GM08714 (cell line): ENCODE measurements around the gene WHRN.

Experiments used
- H3K4me3 ChIP-seq: fragments of 200-500 bp; sonication (Bioruptor generic); 2 replicates; pipeline ENCODE4 v1.5.1; 2014; ENCODE audit warnings: mild to moderate bottlenecking, low read length, inconsistent platforms
- ZNF274 ChIP-seq: IDR thresholded peaks from 2 replicates; pipeline ENCODE4 v1.6.1; 2012; ENCODE audit warnings: mild to moderate bottlenecking, low read depth, low read length

Gene WHRN

GRCh38 chr9:114423181-114423580 lies 82.1 kb downstream of the WHRN start:
- no peak overlapping the region for H3K4me3 ChIP-seq
- no peak for TF ChIP-seq ZNF274

DNA sequence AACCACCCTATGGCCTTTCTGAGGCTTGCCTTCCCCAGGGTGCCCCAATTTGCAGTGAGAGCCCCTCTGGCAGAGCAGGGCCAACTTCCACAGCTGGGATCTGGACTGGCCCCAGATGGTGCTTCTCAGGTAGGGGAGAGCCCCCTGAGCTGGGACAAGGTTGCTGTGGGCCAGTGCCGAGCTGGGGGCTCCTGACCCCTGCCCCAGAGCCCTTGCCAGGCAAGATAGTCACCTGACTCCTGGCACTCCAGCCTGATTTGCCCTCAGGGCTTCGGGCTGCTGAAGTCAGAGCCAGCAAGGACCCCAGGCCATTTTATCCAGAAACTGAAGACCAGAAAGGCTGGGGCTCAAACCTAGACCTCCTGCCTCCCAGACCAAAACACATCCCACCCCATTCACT lies 84.1 kb downstream of the WHRN start:
- no peak for TF ChIP-seq ZNF274
- no peak overlapping the region for H3K4me3 ChIP-seq

- no peak for TF ChIP-seq ZNF274
- no peak overlapping the region for H3K4me3 ChIP-seq
Observed at GRCh38 chr9:114419796-114420195, 85.5 kb downstream of the WHRN start.

GRCh38 chr9:114418053-114418452 lies 87.2 kb downstream of the WHRN start:
- TF ChIP-seq ZNF274, result no peak
- no peak overlapping the region for H3K4me3 ChIP-seq

DNA sequence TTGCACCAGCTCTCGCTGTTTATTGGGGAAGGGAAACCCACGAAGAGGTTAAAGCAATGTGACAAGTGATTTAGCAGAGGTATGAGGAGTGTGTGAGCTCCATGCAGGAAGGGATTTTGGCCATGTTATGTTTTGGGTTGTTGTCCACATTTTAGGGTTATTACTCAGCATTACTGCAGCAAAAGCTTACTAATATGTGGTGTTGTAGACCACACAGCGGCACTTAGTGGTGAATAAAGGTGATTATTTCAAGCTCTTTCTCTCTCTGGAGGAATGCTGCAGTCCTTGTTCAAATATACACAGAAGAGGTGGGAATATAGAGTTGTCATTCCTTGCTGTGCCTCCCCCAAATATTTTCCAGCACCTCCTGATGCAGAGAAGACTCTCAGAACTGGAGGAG lies 87.8 kb downstream of the WHRN start:
- no peak for TF ChIP-seq ZNF274
- no peak overlapping the region for H3K4me3 ChIP-seq

GRCh38 chr9:114416906-114417305 lies 88.4 kb downstream of the WHRN start:
- no peak for TF ChIP-seq ZNF274
- no peak overlapping the region for H3K4me3 ChIP-seq

- no peak overlapping the region for H3K4me3 ChIP-seq
- no peak for TF ChIP-seq ZNF274
Observed at GRCh38 chr9:114416290-114416689, 89.0 kb downstream of the WHRN start.

GRCh38 chr9:114414346-114414745 lies 90.9 kb downstream of the WHRN start:
- no peak overlapping the region for H3K4me3 ChIP-seq
- no peak for TF ChIP-seq ZNF274

DNA sequence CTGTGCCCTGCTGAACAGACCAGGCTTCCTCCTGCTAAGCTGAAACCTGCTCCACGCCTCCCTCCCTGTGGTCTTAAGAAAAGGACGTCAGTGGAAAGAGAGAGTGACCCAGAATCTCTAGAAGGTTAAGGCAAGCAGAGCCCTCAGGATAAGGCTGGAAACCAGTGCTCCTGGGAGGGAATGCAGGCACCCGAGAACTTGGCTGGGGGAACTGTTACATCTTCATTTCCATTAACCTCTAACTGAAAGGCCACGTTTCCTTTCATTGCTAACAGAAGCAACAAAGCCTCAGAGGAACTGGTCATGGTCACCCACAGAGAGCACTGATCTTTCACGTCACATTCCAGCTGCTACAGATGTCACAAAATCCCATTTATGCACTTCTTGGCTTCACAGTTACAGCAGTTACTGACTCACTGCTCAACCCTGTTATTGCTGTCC lies 91.4 kb downstream of the WHRN start:
- H3K4me3 ChIP-seq, result no peak overlapping the region
- no peak for TF ChIP-seq ZNF274

DNA sequence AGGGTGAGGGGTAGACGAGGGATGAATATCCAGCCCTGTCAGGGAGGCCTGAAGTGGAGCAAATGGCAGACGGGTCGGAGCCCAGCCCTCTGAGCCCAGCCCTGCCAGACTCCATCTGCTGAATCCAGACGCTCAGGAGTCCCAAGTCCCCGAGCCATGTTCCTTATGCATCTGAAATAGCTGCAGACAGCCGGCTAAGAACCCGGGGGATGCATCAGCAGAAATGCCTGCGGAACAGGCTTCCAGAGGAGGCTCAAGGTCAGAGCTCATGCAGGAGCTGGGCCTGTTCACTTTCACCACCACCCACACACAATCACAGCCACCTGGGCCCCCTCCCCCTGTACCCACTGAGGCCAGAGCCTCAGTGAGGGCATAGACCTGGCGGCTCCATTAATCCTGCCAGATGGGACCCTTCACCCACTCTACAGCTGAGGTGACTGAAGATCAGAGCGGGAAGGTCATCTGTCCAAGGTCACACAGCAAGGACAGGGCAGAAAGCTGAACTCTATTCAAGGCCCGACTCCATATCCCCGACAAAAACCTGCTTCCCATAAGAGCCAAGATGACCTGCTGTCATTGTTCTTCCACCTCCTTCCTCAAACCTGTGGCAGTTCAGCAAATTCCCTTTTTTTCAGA lies 93.1 kb downstream of the WHRN start:
- TF ChIP-seq ZNF274, result no peak
- H3K4me3 ChIP-seq, result no peak overlapping the region

DNA sequence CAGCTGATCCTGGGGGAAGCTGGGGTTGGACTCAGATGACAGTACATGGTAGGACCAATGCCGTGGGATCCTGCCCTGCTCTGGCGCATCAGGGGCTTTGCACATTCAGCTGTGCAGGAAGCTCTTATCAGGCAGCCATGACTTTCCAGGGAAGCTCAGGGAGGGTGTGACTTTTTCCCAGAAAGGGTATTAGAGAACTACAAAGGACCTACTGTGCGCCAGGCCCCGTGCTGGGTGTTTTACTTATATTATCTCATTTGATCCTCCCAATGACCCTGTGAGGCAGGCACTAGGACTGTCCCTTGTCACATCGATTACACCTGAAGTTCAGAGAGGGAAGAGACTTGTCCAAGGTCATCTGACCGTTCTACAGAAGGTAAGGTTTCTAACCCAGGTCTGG lies 93.8 kb downstream of the WHRN start:
- H3K4me3 ChIP-seq, result no peak overlapping the region
- no peak for TF ChIP-seq ZNF274

DNA sequence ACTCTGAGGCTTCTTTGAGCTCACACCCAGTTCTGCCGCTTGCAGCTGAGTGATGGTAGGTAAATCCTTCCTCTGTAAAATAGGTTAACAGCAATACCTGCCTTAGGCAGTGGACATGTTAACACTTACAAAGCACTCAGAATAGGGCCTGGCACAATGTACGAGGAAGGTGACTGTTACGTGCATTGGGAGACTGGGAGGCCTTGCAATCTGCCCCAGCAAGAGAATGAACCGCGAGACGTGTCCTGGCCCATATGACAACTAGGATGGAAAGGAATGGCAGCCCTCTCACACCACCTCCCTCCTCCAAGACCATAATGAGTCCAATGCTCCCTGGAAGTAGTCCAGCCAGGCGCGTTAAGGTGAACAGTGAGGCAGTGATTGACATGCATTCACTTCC lies 94.4 kb downstream of the WHRN start:
- no peak for TF ChIP-seq ZNF274
- H3K4me3 ChIP-seq, result no peak overlapping the region

- no peak overlapping the region for H3K4me3 ChIP-seq
- TF ChIP-seq ZNF274, result no peak
Observed at GRCh38 chr9:114409842-114410241, 95.4 kb downstream of the WHRN start.

GRCh38 chr9:114409103-114409780 lies 96.0 kb downstream of the WHRN start:
- no peak for TF ChIP-seq ZNF274

DNA sequence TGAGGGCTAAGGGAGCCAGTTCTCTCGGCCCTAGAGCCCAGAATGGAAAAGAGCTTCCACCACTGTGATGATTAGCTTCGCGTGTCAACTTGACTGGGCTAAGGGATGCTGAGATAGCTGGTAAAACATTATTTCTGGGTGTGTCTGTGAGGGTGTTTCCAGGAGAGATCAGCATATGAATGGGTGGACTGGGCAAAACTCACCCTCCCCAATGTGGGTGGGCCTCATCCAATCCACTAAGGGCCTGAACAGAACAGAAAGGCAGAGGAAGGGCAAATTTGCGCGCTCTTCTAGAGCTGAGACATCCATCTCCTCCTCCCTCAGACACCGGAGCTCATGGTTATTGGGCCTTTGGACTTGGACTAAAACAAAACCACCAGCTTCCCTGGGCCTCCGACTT lies 96.6 kb downstream of the WHRN start:
- TF ChIP-seq ZNF274, result no peak
- no peak overlapping the region for H3K4me3 ChIP-seq

More at GRCh38 chr9:114409103-114409780, 96.0 kb downstream of the WHRN start:
- no peak overlapping the region for H3K4me3 ChIP-seq

GRCh38 chr9:114407889-114408288 lies 97.4 kb downstream of the WHRN start:
- no peak for TF ChIP-seq ZNF274
- no peak overlapping the region for H3K4me3 ChIP-seq

- no peak overlapping the region for H3K4me3 ChIP-seq
- no peak for TF ChIP-seq ZNF274
Observed at GRCh38 chr9:114406441-114406840, 98.8 kb downstream of the WHRN start.
